H1 (cell line): ENCODE measurements around the gene ALDOA. TPM values are rescaled to one million over a fixed set of nuclear protein-coding genes. Genes with fewer than 3 reads are reported as not detected.
A peak's percentile ranks its signal among the peaks of the same experiment; 100 is the strongest.

Experiments used
- CTCF ChIA-PET: fragments of 300-600 bp; sonication (Branson Sonifier 250); formaldehyde crosslinking; loops from one replicate; lab custom pipeline; 2021; ENCODE audit not compliant: partially characterized antibody; lab: Charles Lee
- POLR2A ChIA-PET: fragments of 300-600 bp; sonication (Branson Sonifier 250); formaldehyde crosslinking; loops from one replicate; lab custom pipeline; 2021; ENCODE audit warnings: inconsistent platforms; ENCODE audit not compliant: partially characterized antibody; lab: Charles Lee
- DNase-seq, 2 experiments: peaks; one replicate each; pipeline versions ENCODE4 v3.0.0 to v3.0.0-alpha.2; 2010 to 2022; ENCODE audit warnings: low spot score in 2 of 2, low read depth in 1 of 2, mixed read lengths in 1 of 2
- FAIRE-seq: peaks from 2 replicates; lab custom pipeline; 2011; peaks lifted over from hg19 to GRCh38; lab: Jason Lieb, UNC
- H2AFZ ChIP-seq: 2 replicates; pipeline ENCODE4 v1.8.1; 2012; ENCODE audit warnings: low read length, inconsistent platforms
- H2AK5ac ChIP-seq: 2 replicates; pipeline ENCODE4 v1.6.1; 2013; ENCODE audit warnings: low read depth, low read length
- H2BK120ac ChIP-seq: replicated peaks from 2 replicates; pipeline ENCODE3; 2013; ENCODE audit warnings: low read depth, low read length, inconsistent platforms
- H2BK12ac ChIP-seq: 2 replicates; pipeline ENCODE4 v1.6.1; 2013; ENCODE audit warnings: low read depth, low read length
- H2BK15ac ChIP-seq: 2 replicates; pipeline ENCODE4 v1.6.1; 2013; ENCODE audit warnings: low read length
- H2BK20ac ChIP-seq: 2 replicates; pipeline ENCODE4 v1.6.1; 2013; ENCODE audit warnings: low read length
- H2BK5ac ChIP-seq: 2 replicates; pipeline ENCODE4 v1.6.1; 2013; ENCODE audit warnings: low read depth, low read length
- H3K14ac ChIP-seq: 2 replicates; pipeline ENCODE4 v1.6.1; 2013; ENCODE audit warnings: inconsistent platforms; ENCODE audit not compliant: insufficient read length
- H3K18ac ChIP-seq: 2 replicates; pipeline ENCODE4 v1.6.1; 2013; ENCODE audit warnings: low read length; ENCODE audit errors: extremely low read depth
- H3K23ac ChIP-seq: 2 replicates; pipeline ENCODE4 v1.6.1; 2013; ENCODE audit warnings: inconsistent platforms; ENCODE audit not compliant: insufficient read length
- H3K23me2 ChIP-seq: 2 replicates; pipeline ENCODE4 v1.6.1; 2013; ENCODE audit warnings: low read depth, low read length
- H3K27ac ChIP-seq: 2 replicates; pipeline ENCODE4 v1.6.1; 2011; ENCODE audit warnings: low read depth, low read length, inconsistent platforms
- H3K27me3 ChIP-seq, 4 experiments: replicated peaks in 1 of 4; 1 replicate in 1 of 4; 2 replicates in 3 of 4; pipeline versions ENCODE4 v1.6.1 to v1.8.1; 2011 to 2013; ENCODE audit warnings: low read length in 3 of 4, mild to moderate bottlenecking in 3 of 4, inconsistent platforms in 2 of 4, mixed read lengths in 2 of 4, moderate library complexity in 1 of 4; ENCODE audit not compliant: control insufficient read depth in 3 of 4, insufficient read depth in 3 of 4; ENCODE audit errors: extremely low read depth in 1 of 4
- H3K36me3 ChIP-seq, 4 experiments: 2 replicates each; pipeline versions ENCODE4 v1.6.1 to v1.8.1; 2011 to 2013; ENCODE audit warnings: mild to moderate bottlenecking in 4 of 4, low read length in 3 of 4, moderate library complexity in 2 of 4, control low read depth in 1 of 4, inconsistent platforms in 1 of 4; ENCODE audit not compliant: insufficient read depth in 4 of 4, control insufficient read depth in 2 of 4
- H3K4ac ChIP-seq: replicated peaks from 2 replicates; pipeline ENCODE3; 2013; ENCODE audit warnings: low read length, low read depth, mixed read lengths, inconsistent platforms; ENCODE audit not compliant: insufficient read length
- H3K4me1 ChIP-seq, 4 experiments: replicated peaks in 1 of 4; 1 replicate in 1 of 4; 2 replicates in 3 of 4; pipeline versions ENCODE4 v1.6.1 to v1.8.1; 2011 to 2013; ENCODE audit warnings: low read length in 3 of 4, inconsistent platforms in 2 of 4, mixed read lengths in 1 of 4; ENCODE audit not compliant: insufficient read depth in 4 of 4, control insufficient read depth in 3 of 4
- H3K4me2 ChIP-seq, 2 experiments: 2 replicates each; pipeline versions ENCODE4 v1.6.1 to v1.8.1; 2011 to 2013; ENCODE audit warnings: low read depth in 2 of 2, low read length in 2 of 2, control low read depth in 1 of 2, inconsistent platforms in 1 of 2, mild to moderate bottlenecking in 1 of 2; ENCODE audit not compliant: insufficient read depth in 1 of 2
- H3K4me3 ChIP-seq, 4 experiments: fragments of 200-600, 300-600 bp in 1 of 4; sonication (generic), shearing (Covaris generic), sonication (Bioruptor Twin) in 1 of 4; 2 replicates each; pipeline versions ENCODE4 v1.5.1 to v1.8.1; 2011 to 2016; ENCODE audit warnings: low read length in 4 of 4, low read depth in 3 of 4, control low read depth in 2 of 4, inconsistent platforms in 2 of 4, mild to moderate bottlenecking in 2 of 4, mixed read lengths in 1 of 4, moderate library complexity in 1 of 4; ENCODE audit not compliant: insufficient read depth in 2 of 4; ENCODE audit errors: extremely low read depth in 1 of 4
- H3K56ac ChIP-seq: replicated peaks from 2 replicates; pipeline ENCODE3; 2013; ENCODE audit warnings: low read depth, mild to moderate bottlenecking, mixed read lengths, low read length, inconsistent platforms; ENCODE audit not compliant: insufficient read length
- H3K79me1 ChIP-seq: 2 replicates; pipeline ENCODE4 v1.6.1; 2013; ENCODE audit warnings: low read depth, low read length, control low read depth
- H3K79me2 ChIP-seq, 2 experiments: 2 replicates each; pipeline versions ENCODE4 v1.6.1 to v1.8.1; 2012 to 2013; ENCODE audit warnings: low read length in 2 of 2, mild to moderate bottlenecking in 2 of 2, inconsistent platforms in 1 of 2; ENCODE audit not compliant: insufficient read depth in 2 of 2, control insufficient read depth in 1 of 2
- H3K9ac ChIP-seq, 4 experiments: replicated peaks in 1 of 4; 1 replicate in 1 of 4; 2 replicates in 3 of 4; pipeline versions ENCODE4 v1.6.1 to v1.8.1; 2011 to 2013; ENCODE audit warnings: low read depth in 3 of 4, low read length in 3 of 4, control low read depth in 2 of 4, mild to moderate bottlenecking in 2 of 4, moderate library complexity in 2 of 4, inconsistent platforms in 1 of 4; ENCODE audit errors: extremely low read depth in 1 of 4
- H3K9me3 ChIP-seq, 2 experiments: 2 replicates each; pipeline versions ENCODE4 v1.6.1 to v1.8.1; 2012 to 2013; ENCODE audit warnings: mild to moderate bottlenecking in 2 of 2, moderate library complexity in 2 of 2, control low read depth in 1 of 2, inconsistent platforms in 1 of 2, low read depth in 1 of 2, low read length in 1 of 2, mixed read lengths in 1 of 2; ENCODE audit not compliant: insufficient read depth in 2 of 2
- H4K20me1 ChIP-seq, 2 experiments: replicated peaks in 1 of 2; 2 replicates each; pipeline versions ENCODE3 to v1.8.1; 2011 to 2013; ENCODE audit warnings: inconsistent platforms in 2 of 2, low read length in 2 of 2, mild to moderate bottlenecking in 1 of 2; ENCODE audit not compliant: insufficient read depth in 2 of 2, control insufficient read depth in 1 of 2
- H4K5ac ChIP-seq: 2 replicates; pipeline ENCODE4 v1.6.1; 2013; ENCODE audit warnings: low read length, low read depth, mixed read lengths, inconsistent platforms; ENCODE audit not compliant: insufficient read length
- H4K8ac ChIP-seq: 2 replicates; pipeline ENCODE4 v1.8.0; 2013; ENCODE audit warnings: mild to moderate bottlenecking, moderate library complexity, low read length, inconsistent platforms; ENCODE audit not compliant: insufficient read depth; ENCODE audit errors: extremely low read depth
- H4K91ac ChIP-seq: replicated peaks from 2 replicates; pipeline ENCODE3; 2013; ENCODE audit warnings: low read length, mixed read lengths, inconsistent platforms; ENCODE audit not compliant: insufficient read length
- ASH2L ChIP-seq: fragments of 200-600, 300-600 bp; sonication (generic); IDR thresholded peaks from one replicate; pipeline ENCODE4 v1.7.1; 2017; ENCODE audit warnings: low read length
- BACH1 ChIP-seq: IDR thresholded peaks from 2 replicates; pipeline ENCODE4 v1.6.1; 2012; ENCODE audit warnings: low read length, improper control_type of control experiment
- KDM5A ChIP-seq: fragments of 200-600 bp; IDR thresholded peaks from 2 replicates; pipeline ENCODE4 v1.7.1; 2012; ENCODE audit warnings: mild to moderate bottlenecking, low read length, inconsistent platforms, mixed read lengths
- POLR2AphosphoS5 ChIP-seq: IDR thresholded peaks from 2 replicates; pipeline ENCODE4 v1.6.1; 2011; ENCODE audit warnings: low read depth, low read length
- POU5F1 ChIP-seq: IDR thresholded peaks from 2 replicates; pipeline ENCODE4 v1.6.1; 2011; ENCODE audit warnings: low read depth, mild to moderate bottlenecking, low read length, moderate library complexity
- RAD21 ChIP-seq, 2 experiments: IDR thresholded peaks in 1 of 2; conservative IDR thresholded peaks in 1 of 2; 2 replicates each; pipeline ENCODE4 v1.6.1; 2011; ENCODE audit warnings: low read depth in 2 of 2, low read length in 2 of 2, improper control_type of control experiment in 1 of 2, inconsistent platforms in 1 of 2, mild to moderate bottlenecking in 1 of 2, moderate library complexity in 1 of 2
- RBBP5 ChIP-seq: IDR thresholded peaks from 2 replicates; pipeline ENCODE4 v1.7.1; 2012; ENCODE audit warnings: low read depth, mild to moderate bottlenecking, inconsistent platforms, low read length, moderate library complexity, borderline replicate concordance
- RFX5 ChIP-seq: IDR thresholded peaks from 2 replicates; pipeline ENCODE4 v1.6.1; 2011; ENCODE audit warnings: low read depth, low read length, improper control_type of control experiment, borderline replicate concordance
- RNF2 ChIP-seq: fragments of 200-900, 300-1000 bp; sonication (generic); IDR thresholded peaks from 2 replicates; pipeline ENCODE4 v1.7.1; 2016; ENCODE audit warnings: borderline replicate concordance, low read depth, mild to moderate bottlenecking, antibody characterized with exemption, low read length; ENCODE audit not compliant: poor library complexity, severe bottlenecking; ENCODE audit errors: missing control alignments
- SIX5 ChIP-seq: IDR thresholded peaks from 2 replicates; pipeline ENCODE4 v1.6.1; 2011; ENCODE audit warnings: mild to moderate bottlenecking, low read depth, low read length
- TBP ChIP-seq: IDR thresholded peaks from 2 replicates; pipeline ENCODE4 v1.6.1; 2011; ENCODE audit warnings: low read depth, low read length, improper control_type of control experiment
- WGBS, 2 experiments: shearing (Covaris generic) in 1 of 2; methylation state at CpG; one replicate each; pipeline versions ENCODE4 v1.1.6 to v1.1.7; 2013 to 2015; ENCODE audit warnings: low lambda C conversion rate in 2 of 2, mixed read lengths in 2 of 2, inconsistent platforms in 1 of 2, low coverage in 1 of 2, missing lambda C conversion rate in 1 of 2; ENCODE audit not compliant: insufficient replicate concordance in 2 of 2, insufficient coverage in 1 of 2, insufficient read length in 1 of 2; ENCODE audit errors: extremely low coverage in 1 of 2, missing lambda C conversion rate in 1 of 2; 5-methylcytosine and 5-hydroxymethylcytosine counted together
- polyA plus RNA-seq, 7 experiments: library from polyadenylated mRNA; depleted of rRNA in 3 of 7; stranded (reverse) in 5 of 7; unstranded in 2 of 7; fragments of >200 nt in 5 of 7; fragments of 200-250 nt in 2 of 7; gene quantifications; 1 replicate in 5 of 7; 2 replicates in 1 of 7; 4 replicates in 1 of 7; pipeline versions ENCODE4 v1.2.1 to v1.2.3, GENCODE V29; 2011 to 2013; ENCODE audit warnings: missing spikeins in 2 of 7, mixed read lengths in 2 of 7
- total RNA-seq: library from RNA; stranded (reverse); fragmentation: NEBNext Ultra II Directional; extraction: Animal tissue kit (Norgen Biotek cat#: 25700); gene quantifications from 2 replicates; pipeline ENCODE4 v1.2.1, GENCODE V29; 2021

ALDOA gene
- total and polyA plus RNA-seq, 2 of the 8 experiments (the other 6 are each of a cell fraction or from before 2014, with no cell fraction given) = 1,072 to 1,083 TPM

GRCh38 chr16:30027588-30028437 lies 37.7 kb upstream of the ALDOA start:
- Histone ChIP-seq H3K27me3 (peaks cover 0 to 3% (median 1%) of the 10 kb centered on the region in 4 experiments; a peak in 2 of 7 replicates), H3K9me3 (no peaks in the 10 kb centered on the region), H3K18ac (no peak overlapping the region), H2BK15ac (no peak overlapping the region), H3K4me3 (no peak overlapping the region), H4K8ac (no peak overlapping the region), H3K79me1 (peaks cover 5% of the 10 kb centered on the region; the same call in 1 of the 2 replicates), H2BK120ac (no peak overlapping the region), H3K27ac (no peak overlapping the region), H3K79me2 (no peaks in the 10 kb centered on the region), H2BK20ac (no peak overlapping the region), H3K4me2 (peak overlapping the region in 1 of 2 experiments; percentile 84; a peak in 2 of 4 replicates), H3K36me3 (peaks cover 0 to 7% (median under 1%) of the 10 kb centered on the region in 4 experiments; a peak in 2 of 8 replicates), H2BK5ac (no peak overlapping the region), H2BK12ac (no peak overlapping the region), H3K9ac (no peak overlapping the region), H3K4ac (no peak overlapping the region), H2AK5ac (no peak overlapping the region), H3K14ac (no peak overlapping the region), H3K4me1 (peaks cover 0 to 26% (median 19%) of the 10 kb centered on the region in 4 experiments; a peak in 6 of 7 replicates), H4K20me1 (peaks cover 12 to 16% of the 10 kb centered on the region in 2 experiments), H3K56ac (no peak overlapping the region), H2AFZ (no peak overlapping the region), H4K91ac (no peak overlapping the region), H4K5ac (no peak overlapping the region), H3K23ac (no peak overlapping the region), H3K23me2 (peaks cover 10% of the 10 kb centered on the region; the same call in 1 of the 2 replicates)
- 81% methylated on average over 13 of the region's 13 CpGs; no CpG with 5 or more reads in 1 of the 2 experiments for WGBS, 2 experiments
- ChIA-PET CTCF (interaction anchor here (0.5 to 1.2 kb wide), 6 partner anchors 8 to 193 kb away, joined by 3 to 5 read pairs (median 3); a partner anchor contains a TSS), POLR2A (interaction anchor here (0.8 to 1.4 kb wide), 7 partner anchors 18 to 220 kb away, joined by 3 to 4 read pairs (median 3); partner anchors contain the start of genes ALDOA, PAGR1 and TBX6)
- FAIRE-seq (no peak), DNase-seq (no peak)
- no peak for TF ChIP-seq RNF2
- TF ChIP-seq POLR2AphosphoS5 = no peak
- TF ChIP-seq RFX5 = no peak
- TF ChIP-seq KDM5A = no peak
- TF ChIP-seq BACH1 = no peak
- no peak for TF ChIP-seq POU5F1
- TF ChIP-seq SIX5 = no peak
- no peak for TF ChIP-seq ASH2L
- TF ChIP-seq TBP = no peak
- TF ChIP-seq RBBP5 = no peak
- no peak for TF ChIP-seq RAD21 (IDR thresholded peaks at IDR 0.05 in 1 of 2, conservative IDR thresholded peaks at IDR 0.05 in 1 of 2; ENCODE audit: low read depth in 2 of 2, low read length in 2 of 2)
